22Rv1 (cell line): ENCODE measurements around the gene POU5F1.

ENCODE experiments used
- CTCF ChIP-seq: fragments of 450-650 bp; IDR thresholded peaks from 2 replicates; pipeline ENCODE4 v1.5.1; 2017; ENCODE audit warnings: mild to moderate bottlenecking
- ZFX ChIP-seq: fragments of 450-650 bp; IDR thresholded peaks from 2 replicates; pipeline ENCODE4 v1.6.1; 2017; ENCODE audit warnings: antibody characterized with exemption, borderline replicate concordance

- TF ChIP-seq CTCF (no peak), ZFX (no peak)
Measured at GRCh38 chr6:31142361-31142761, 28.1 kb downstream of the POU5F1 start.
